Mesenchymal stem cell (in vitro differentiated cells and primary cell): Measurements from ENCODE around the gene CDK5RAP3.

ENCODE experiments used
- DNase-seq: peaks from one replicate; pipeline ENCODE4 v3.0.0-alpha.2; 2013
- H2AFZ ChIP-seq: one replicate; pipeline ENCODE4 v1.6.1; 2013; ENCODE audit warnings: low read depth, mild to moderate bottlenecking, control low read depth, inconsistent platforms, low read length, moderate library complexity
- H2AK5ac ChIP-seq: 2 replicates; pipeline ENCODE4 v1.6.1; 2013; ENCODE audit warnings: low read length, moderate library complexity, mild to moderate bottlenecking, inconsistent platforms; ENCODE audit not compliant: severe bottlenecking
- H2BK120ac ChIP-seq: one replicate; pipeline ENCODE4 v1.6.1; 2013; ENCODE audit warnings: low read depth, mild to moderate bottlenecking, inconsistent platforms, low read length, moderate library complexity
- H2BK12ac ChIP-seq, 2 experiments: one replicate each; pipeline ENCODE4 v1.6.1; 2013; ENCODE audit warnings: inconsistent platforms in 2 of 2, low read length in 2 of 2, mild to moderate bottlenecking in 2 of 2, moderate library complexity in 2 of 2, control low read depth in 1 of 2
- H2BK15ac ChIP-seq: one replicate; pipeline ENCODE4 v1.6.1; 2013; ENCODE audit warnings: mild to moderate bottlenecking, low read depth, inconsistent platforms; ENCODE audit not compliant: poor library complexity, severe bottlenecking
- H2BK5ac ChIP-seq: 2 replicates; pipeline ENCODE4 v1.6.1; 2013; ENCODE audit warnings: low read depth, mild to moderate bottlenecking, low read length, control low read depth, inconsistent platforms; ENCODE audit not compliant: poor library complexity, severe bottlenecking
- H3K14ac ChIP-seq, 2 experiments: one replicate each; pipeline ENCODE4 v1.6.1; 2013; ENCODE audit warnings: inconsistent platforms in 2 of 2, low read length in 2 of 2, control low read depth in 1 of 2, mild to moderate bottlenecking in 1 of 2, moderate library complexity in 1 of 2
- H3K18ac ChIP-seq, 2 experiments: one replicate each; pipeline ENCODE4 v1.6.1; 2013; ENCODE audit warnings: inconsistent platforms in 2 of 2, low read length in 2 of 2, control low read depth in 1 of 2, low read depth in 1 of 2, mild to moderate bottlenecking in 1 of 2
- H3K23ac ChIP-seq, 2 experiments: one replicate each; pipeline ENCODE4 v1.6.1; 2013; ENCODE audit warnings: inconsistent platforms in 2 of 2, low read length in 2 of 2, mild to moderate bottlenecking in 2 of 2, moderate library complexity in 2 of 2, control low read depth in 1 of 2
- H3K27ac ChIP-seq: 2 replicates; pipeline ENCODE4 v1.5.1; 2013; ENCODE audit warnings: mild to moderate bottlenecking, moderate library complexity, low read length, control low read depth, inconsistent platforms; ENCODE audit not compliant: poor library complexity, severe bottlenecking
- H3K27me3 ChIP-seq, 2 experiments: 2 replicates each; pipeline versions ENCODE4 v1.6.1 to v1.7.0; 2013; ENCODE audit warnings: low read length in 2 of 2, mild to moderate bottlenecking in 2 of 2, moderate library complexity in 2 of 2, control low read depth in 1 of 2, inconsistent platforms in 1 of 2; ENCODE audit not compliant: control insufficient read depth in 1 of 2, insufficient read depth in 1 of 2
- H3K36me3 ChIP-seq, 2 experiments: 2 replicates each; pipeline versions ENCODE4 v1.6.1 to v1.7.0; 2013; ENCODE audit warnings: low read length in 2 of 2, control low read depth in 1 of 2, inconsistent platforms in 1 of 2, low read depth in 1 of 2, mild to moderate bottlenecking in 1 of 2; ENCODE audit not compliant: insufficient read depth in 2 of 2, control insufficient read depth in 1 of 2
- H3K4ac ChIP-seq, 2 experiments: one replicate each; pipeline ENCODE4 v1.6.1; 2013; ENCODE audit warnings: inconsistent platforms in 2 of 2, low read length in 2 of 2, mild to moderate bottlenecking in 2 of 2, moderate library complexity in 2 of 2, control low read depth in 1 of 2, low read depth in 1 of 2
- H3K4me1 ChIP-seq: 2 replicates; pipeline ENCODE4 v1.6.1; 2013; ENCODE audit warnings: low read depth, low read length, control low read depth; ENCODE audit not compliant: control insufficient read depth, insufficient read depth
- H3K4me2 ChIP-seq: 2 replicates; pipeline ENCODE4 v1.6.1; 2013; ENCODE audit warnings: low read length, mild to moderate bottlenecking, inconsistent platforms; ENCODE audit not compliant: poor library complexity, severe bottlenecking
- H3K4me3 ChIP-seq, 2 experiments: 2 replicates each; pipeline versions ENCODE4 v1.5.1 to v1.7.0; 2013; ENCODE audit warnings: low read length in 2 of 2, mild to moderate bottlenecking in 2 of 2, control low read depth in 1 of 2, low read depth in 1 of 2; ENCODE audit not compliant: insufficient read depth in 1 of 2
- H3K79me1 ChIP-seq: replicated peaks from 2 replicates; pipeline ENCODE4 v1.6.1; 2013; ENCODE audit warnings: mild to moderate bottlenecking, control low read depth, low read length, inconsistent platforms; ENCODE audit not compliant: poor library complexity, severe bottlenecking
- H3K9ac ChIP-seq: 2 replicates; pipeline ENCODE4 v1.7.0; 2013; ENCODE audit warnings: mild to moderate bottlenecking, low read length, moderate library complexity
- H3K9me3 ChIP-seq: 2 replicates; pipeline ENCODE4 v1.7.0; 2013; ENCODE audit warnings: mild to moderate bottlenecking, low read length; ENCODE audit not compliant: control insufficient read depth
- H4K8ac ChIP-seq: one replicate; pipeline ENCODE4 v1.6.1; 2013; ENCODE audit warnings: inconsistent platforms, mild to moderate bottlenecking, low read length, moderate library complexity
- H4K91ac ChIP-seq: one replicate; pipeline ENCODE4 v1.6.1; 2013; ENCODE audit warnings: mild to moderate bottlenecking, low read length, inconsistent platforms
- WGBS: methylation state at CpG from one replicate; pipeline ENCODE4 v1.1.7; 2013; ENCODE audit warnings: mixed read lengths; 5-methylcytosine and 5-hydroxymethylcytosine counted together

The CDK5RAP3 gene

GRCh38 chr17:47969930-47970724, 786 bp upstream of the CDK5RAP3 start:
- no peak for DNase-seq
- Histone ChIP-seq H3K4me1 (peaks cover 12% of the 10 kb centered on the region), H2BK120ac (no peak overlapping the region), H2AK5ac (no peak overlapping the region), H3K27me3 (no peaks in the 10 kb centered on the region), H3K23ac (no peak overlapping the region), H3K4me3 (peak overlapping the region in 1 of 2 experiments; percentile 60), H3K9me3 (no peaks in the 10 kb centered on the region), H2BK5ac (no peak overlapping the region), H4K8ac (peak overlapping the region; percentile 21), H3K4me2 (peak overlapping the region; percentile 41), H3K18ac (peak overlapping the region in 1 of 2 experiments; percentile 7), H4K91ac (no peak overlapping the region), H2BK12ac (peak overlapping the region; percentile 14 to 46), H3K79me1 (peaks cover 9% of the 10 kb centered on the region), H2BK15ac (no peak overlapping the region), H3K27ac (no peak overlapping the region), H3K4ac (peak overlapping the region; percentile 5 to 35), H3K9ac (peak overlapping the region; percentile 23), H2AFZ (peak overlapping the region; percentile 3), H3K36me3 (peaks cover 9 to 22% of the 10 kb centered on the region in 2 experiments), H3K14ac (no peak overlapping the region)
- 60% methylated on average over 15 of the region's 15 CpGs for WGBS

- Histone ChIP-seq H3K27ac (no peak overlapping the region), H3K27me3 (no peaks in the 10 kb centered on the region), H3K36me3 (peaks cover 33 to 49% of the 10 kb centered on the region in 2 experiments), H2AK5ac (no peak overlapping the region), H3K4me3 (no peak overlapping the region), H2AFZ (no peak overlapping the region), H3K14ac (no peak overlapping the region), H3K4me1 (peaks cover 5% of the 10 kb centered on the region), H3K4me2 (no peak overlapping the region), H2BK12ac (no peak overlapping the region), H3K9ac (no peak overlapping the region), H3K9me3 (no peaks in the 10 kb centered on the region), H3K79me1 (peaks cover 9% of the 10 kb centered on the region), H2BK5ac (no peak overlapping the region), H3K4ac (no peak overlapping the region), H3K18ac (no peak overlapping the region), H3K23ac (no peak overlapping the region), H4K8ac (no peak overlapping the region), H4K91ac (no peak overlapping the region), H2BK15ac (no peak overlapping the region), H2BK120ac (no peak overlapping the region)
- DNase-seq: no peak
- 98% methylated on average over 6 of the region's 8 CpGs for WGBS
Measured at GRCh38 chr17:47973541-47973940, 2.6 kb downstream of the CDK5RAP3 start.

GRCh38 chr17:47975189-47975822, 4.4 kb downstream of the CDK5RAP3 start:
- Histone ChIP-seq H3K18ac (no peak overlapping the region), H3K4me2 (no peak overlapping the region), H2AFZ (no peak overlapping the region), H3K4me1 (peaks cover 5% of the 10 kb centered on the region), H3K9ac (no peak overlapping the region), H2AK5ac (no peak overlapping the region), H3K14ac (no peak overlapping the region), H3K4ac (no peak overlapping the region), H3K23ac (no peak overlapping the region), H2BK120ac (no peak overlapping the region), H2BK15ac (no peak overlapping the region), H4K91ac (no peak overlapping the region), H3K27me3 (no peaks in the 10 kb centered on the region), H2BK5ac (no peak overlapping the region), H3K36me3 (peaks cover 46 to 67% of the 10 kb centered on the region in 2 experiments), H3K79me1 (peaks cover 21% of the 10 kb centered on the region), H3K9me3 (no peaks in the 10 kb centered on the region), H3K27ac (no peak overlapping the region), H3K4me3 (no peak overlapping the region), H4K8ac (no peak overlapping the region), H2BK12ac (no peak overlapping the region)
- DNase-seq: no peak
- 86% methylated on average over 14 of the region's 15 CpGs for WGBS

- Histone ChIP-seq H3K4ac (no peak overlapping the region), H3K23ac (no peak overlapping the region), H2BK12ac (no peak overlapping the region), H2BK5ac (no peak overlapping the region), H2BK15ac (no peak overlapping the region), H3K79me1 (peaks cover 21% of the 10 kb centered on the region), H2BK120ac (no peak overlapping the region), H3K9ac (no peak overlapping the region), H2AK5ac (no peak overlapping the region), H2AFZ (no peak overlapping the region), H3K27me3 (no peaks in the 10 kb centered on the region), H3K27ac (no peak overlapping the region), H3K4me1 (peaks cover 5% of the 10 kb centered on the region), H4K91ac (no peak overlapping the region), H4K8ac (no peak overlapping the region), H3K4me3 (no peak overlapping the region), H3K18ac (no peak overlapping the region), H3K14ac (no peak overlapping the region), H3K4me2 (no peak overlapping the region), H3K36me3 (peaks cover 51 to 72% of the 10 kb centered on the region in 2 experiments), H3K9me3 (no peaks in the 10 kb centered on the region)
- 95% methylated on average over 7 of the region's 10 CpGs for WGBS
- no peak for DNase-seq
Measured at GRCh38 chr17:47975823-47976205, 4.9 kb downstream of the CDK5RAP3 start.
